Measurements from ENCODE around the gene MEX3A. TPM values are rescaled to one million over a fixed set of nuclear protein-coding genes. Genes with fewer than 3 reads are reported as not detected.

MEX3A gene
- total RNA-seq, 2 donors from 2014 or later = not detected

DNA sequence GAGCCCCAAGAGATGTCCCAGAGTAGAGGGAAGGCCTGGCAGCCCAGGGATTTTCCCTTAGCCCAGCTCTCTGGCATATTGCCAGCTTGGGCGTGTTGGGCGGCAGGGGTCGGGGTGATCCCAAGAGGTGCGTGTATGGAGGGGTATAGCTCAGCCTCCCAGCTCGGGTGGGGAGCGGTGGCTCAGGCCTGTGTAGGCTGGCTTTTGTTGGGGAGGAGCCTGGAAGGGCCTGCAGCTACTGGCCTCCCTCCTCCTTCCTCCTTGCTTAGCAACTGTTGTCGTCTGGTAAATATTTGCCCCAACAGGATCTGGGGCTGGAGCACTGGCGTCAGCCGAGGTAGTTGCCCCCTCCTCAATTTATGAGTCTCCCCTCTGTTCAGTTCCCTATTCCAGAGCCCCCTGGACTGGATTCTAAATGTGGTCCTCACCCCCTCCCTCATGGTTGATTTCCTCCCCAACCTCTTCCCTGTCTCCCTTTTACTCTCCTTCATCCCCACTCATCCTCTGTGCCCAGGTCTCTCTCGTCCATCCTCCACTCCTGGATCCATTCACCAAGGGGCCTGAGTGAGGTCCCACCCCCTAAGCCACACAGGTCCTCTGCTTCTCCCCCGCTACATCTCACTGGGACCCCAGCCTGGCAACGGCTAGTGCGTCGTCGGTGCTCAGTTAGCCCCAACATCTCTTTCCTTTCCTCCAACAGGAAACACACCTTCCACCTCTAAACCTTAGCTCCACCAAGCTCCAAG, 22.0 kb upstream of the MEX3A start:
- H3K4me3 Mint-ChIP-seq = peak overlapping the region; percentile 89
- DNase-seq (peak; percentile 61 to 80 (median 73)), ATAC-seq (peak; percentile 61)
- no peaks in the 10 kb centered on the region for H3K27me3 Mint-ChIP-seq
- H3K36me3 Mint-ChIP-seq (ENCODE audit: low read depth) = no peaks in the 10 kb centered on the region
- peak overlapping the region; percentile 100 for H3K27ac Mint-ChIP-seq
- H3K9me3 ChIP-seq (ENCODE audit: control insufficient read depth, low read length, poor library complexity, severe bottlenecking) = no peaks in the 10 kb centered on the region
- peaks cover 42% of the 10 kb centered on the region for H3K4me1 Mint-ChIP-seq

GRCh38 chr1:156103521-156103947, 21.3 kb upstream of the MEX3A start:
- no peak for ATAC-seq
- peaks cover 41% of the 10 kb centered on the region for H3K4me1 Mint-ChIP-seq
- H3K27me3 Mint-ChIP-seq = no peaks in the 10 kb centered on the region

GRCh38 chr1:156102633-156103511, 20.6 kb upstream of the MEX3A start:
- Mint-ChIP-seq H3K36me3 (ENCODE audit: low read depth) (no peaks in the 10 kb centered on the region), H3K4me1 (peaks cover 48% of the 10 kb centered on the region), H3K27ac (peak overlapping the region; percentile 100), H3K4me3 (no peak overlapping the region), H3K27me3 (no peaks in the 10 kb centered on the region)
- ATAC-seq = no peak
- H3K9me3 ChIP-seq (ENCODE audit: control insufficient read depth, low read length, poor library complexity, severe bottlenecking) = no peaks in the 10 kb centered on the region
- no peak for DNase-seq

More at GRCh38 chr1:156103521-156103947, 21.3 kb upstream of the MEX3A start:
- H3K4me3 Mint-ChIP-seq = peak overlapping the region; percentile 89
- H3K9me3 ChIP-seq (ENCODE audit: control insufficient read depth, low read length, poor library complexity, severe bottlenecking) = no peaks in the 10 kb centered on the region
- H3K27ac Mint-ChIP-seq = peak overlapping the region; percentile 100
- H3K36me3 Mint-ChIP-seq (ENCODE audit: low read depth) = no peaks in the 10 kb centered on the region
- DNase-seq = peak in 1 of 3 donors; percentile 62

GRCh38 chr1:156101880-156102279, 19.6 kb upstream of the MEX3A start:
- H3K27me3 Mint-ChIP-seq = no peaks in the 10 kb centered on the region
- no peak for ATAC-seq
- peak overlapping the region; percentile 34 for H3K4me3 Mint-ChIP-seq
- H3K9me3 ChIP-seq (ENCODE audit: control insufficient read depth, low read length, poor library complexity, severe bottlenecking) = no peaks in the 10 kb centered on the region
- DNase-seq = no peak
- no peaks in the 10 kb centered on the region for H3K36me3 Mint-ChIP-seq (ENCODE audit: low read depth)
- peaks cover 57% of the 10 kb centered on the region for H3K4me1 Mint-ChIP-seq
- peak overlapping the region; percentile 100 for H3K27ac Mint-ChIP-seq

DNA sequence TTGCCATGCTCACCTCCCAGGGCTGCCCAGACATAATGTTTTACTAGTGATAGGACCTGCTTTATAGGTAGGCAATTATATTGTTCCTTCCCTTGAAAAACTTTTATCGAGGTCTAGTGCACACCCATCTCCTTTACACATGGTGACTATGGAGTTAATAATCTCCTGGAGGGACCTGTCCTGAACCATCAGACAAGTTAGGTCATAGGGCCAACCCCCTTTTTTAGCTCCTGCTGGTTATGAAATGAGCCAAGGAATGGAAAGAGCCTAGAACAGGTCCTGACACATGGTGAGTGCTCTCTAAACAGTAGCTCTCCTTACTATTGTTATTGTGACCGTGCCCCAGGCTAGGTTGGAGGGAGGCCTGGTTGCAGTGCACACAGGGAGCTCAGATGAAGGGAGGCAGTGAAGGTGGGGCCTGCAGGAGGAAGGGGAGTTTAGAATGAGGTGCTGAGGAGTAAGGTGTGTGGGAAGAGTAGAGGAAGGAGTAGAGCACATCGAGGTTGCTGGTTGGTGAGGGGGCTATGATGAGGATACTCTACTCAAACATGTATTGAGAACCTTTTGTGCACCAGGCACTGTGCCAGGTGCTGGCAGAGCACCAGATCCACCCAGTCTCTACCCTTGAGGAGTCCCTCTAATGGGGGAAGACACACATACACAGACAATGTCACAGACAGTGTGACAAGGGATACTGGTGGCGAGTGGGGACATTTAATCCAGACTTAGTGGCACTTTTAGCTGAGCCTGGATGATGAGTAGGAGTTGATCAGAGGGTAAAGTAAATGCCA, 18.1 kb upstream of the MEX3A start:
- Mint-ChIP-seq H3K4me3 (no peak overlapping the region), H3K27ac (peak overlapping the region; percentile 100), H3K4me1 (peaks cover 62% of the 10 kb centered on the region), H3K27me3 (no peaks in the 10 kb centered on the region), H3K36me3 (ENCODE audit: low read depth) (no peaks in the 10 kb centered on the region)
- H3K9me3 ChIP-seq (ENCODE audit: control insufficient read depth, low read length, poor library complexity, severe bottlenecking) = no peaks in the 10 kb centered on the region
- DNase-seq (no peak), ATAC-seq (no peak)

- ATAC-seq = no peak
- no peak for DNase-seq
- Mint-ChIP-seq H3K27me3 (no peaks in the 10 kb centered on the region), H3K36me3 (ENCODE audit: low read depth) (no peaks in the 10 kb centered on the region), H3K27ac (peak overlapping the region; percentile 100), H3K4me3 (no peak overlapping the region), H3K4me1 (peaks cover 57% of the 10 kb centered on the region)
- no peaks in the 10 kb centered on the region for H3K9me3 ChIP-seq (ENCODE audit: control insufficient read depth, low read length, poor library complexity, severe bottlenecking)
Measured at GRCh38 chr1:156099282-156099681, 17.0 kb upstream of the MEX3A start.

DNA sequence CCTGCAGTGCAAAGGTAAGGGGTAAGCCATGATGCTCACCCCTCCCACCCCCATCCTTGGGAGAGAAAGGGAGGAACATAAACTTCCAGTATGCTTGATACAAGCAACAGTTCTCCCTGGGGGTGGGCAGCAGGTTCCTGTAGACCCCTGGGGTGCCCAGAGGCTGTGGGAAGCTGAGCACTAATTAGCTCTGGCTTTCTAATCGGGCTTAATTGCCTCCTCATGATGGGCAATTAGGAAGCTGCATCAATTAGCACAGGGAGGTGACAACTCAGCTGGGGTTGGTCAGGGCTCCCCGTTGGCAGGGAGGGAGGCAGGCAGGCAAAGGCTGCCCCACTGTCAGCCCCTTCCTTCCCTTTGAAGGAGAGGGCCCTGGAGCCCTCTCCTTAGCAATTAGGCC, 16.5 kb upstream of the MEX3A start:
- peaks cover 53% of the 10 kb centered on the region for H3K4me1 Mint-ChIP-seq
- ATAC-seq (no peak), DNase-seq (no peak)
- H3K27ac Mint-ChIP-seq = peak overlapping the region; percentile 100
- H3K36me3 Mint-ChIP-seq (ENCODE audit: low read depth) = no peaks in the 10 kb centered on the region
- H3K4me3 Mint-ChIP-seq = no peak overlapping the region
- no peaks in the 10 kb centered on the region for H3K27me3 Mint-ChIP-seq
- H3K9me3 ChIP-seq (ENCODE audit: control insufficient read depth, low read length, poor library complexity, severe bottlenecking) = no peaks in the 10 kb centered on the region

- no peaks in the 10 kb centered on the region for H3K27me3 Mint-ChIP-seq
- H3K4me1 Mint-ChIP-seq = peaks cover 47% of the 10 kb centered on the region
- H3K4me3 Mint-ChIP-seq = peak overlapping the region; percentile 75
- DNase-seq (no peak), ATAC-seq (no peak)
- peak overlapping the region; percentile 100 for H3K27ac Mint-ChIP-seq
- no peaks in the 10 kb centered on the region for H3K9me3 ChIP-seq (ENCODE audit: control insufficient read depth, low read length, poor library complexity, severe bottlenecking)
- no peaks in the 10 kb centered on the region for H3K36me3 Mint-ChIP-seq (ENCODE audit: low read depth)
Measured at GRCh38 chr1:156097499-156098178, 15.4 kb upstream of the MEX3A start.

GRCh38 chr1:156096640-156097391, 14.6 kb upstream of the MEX3A start:
- peak overlapping the region; percentile 100 for H3K27ac Mint-ChIP-seq
- no peaks in the 10 kb centered on the region for H3K27me3 Mint-ChIP-seq
- peaks cover 45% of the 10 kb centered on the region for H3K4me1 Mint-ChIP-seq

GRCh38 chr1:156095906-156096508, 13.7 kb upstream of the MEX3A start:
- Mint-ChIP-seq H3K4me3 (peak overlapping the region; percentile 75), H3K27me3 (no peaks in the 10 kb centered on the region)

More at GRCh38 chr1:156096640-156097391, 14.6 kb upstream of the MEX3A start:
- peak; percentile 74 to 85 (median 82) for DNase-seq
- H3K9me3 ChIP-seq (ENCODE audit: control insufficient read depth, low read length, poor library complexity, severe bottlenecking) = no peaks in the 10 kb centered on the region
- peak; percentile 85 for ATAC-seq
- H3K4me3 Mint-ChIP-seq = peak overlapping the region; percentile 75
- no peaks in the 10 kb centered on the region for H3K36me3 Mint-ChIP-seq (ENCODE audit: low read depth)

GRCh38 chr1:156091610-156092009, 9.3 kb upstream of the MEX3A start:
- Mint-ChIP-seq H3K27me3 (peaks cover 19% of the 10 kb centered on the region), H3K36me3 (ENCODE audit: low read depth) (peaks cover 2% of the 10 kb centered on the region), H3K27ac (no peak overlapping the region), H3K4me3 (no peak overlapping the region), H3K4me1 (peaks cover 20% of the 10 kb centered on the region)
- no peak for ATAC-seq
- DNase-seq = no peak
- no peaks in the 10 kb centered on the region for H3K9me3 ChIP-seq (ENCODE audit: control insufficient read depth, low read length, poor library complexity, severe bottlenecking)

More at GRCh38 chr1:156095906-156096508, 13.7 kb upstream of the MEX3A start:
- H3K9me3 ChIP-seq (ENCODE audit: control insufficient read depth, low read length, poor library complexity, severe bottlenecking) = no peaks in the 10 kb centered on the region
- Mint-ChIP-seq H3K27ac (peak overlapping the region; percentile 100), H3K4me1 (peaks cover 45% of the 10 kb centered on the region), H3K36me3 (ENCODE audit: low read depth) (no peaks in the 10 kb centered on the region)
- DNase-seq (no peak), ATAC-seq (no peak)

Measured in T-helper 17 cell (primary cell).